Vagina (tissue), 2 donors: Measurements from ENCODE around the gene USP49. TPM values are rescaled to one million over a fixed set of nuclear protein-coding genes. Genes with fewer than 3 reads are reported as not detected.

Source experiments
- DNase-seq, 2 donors: peaks; one replicate each; pipeline ENCODE4 v3.0.0-alpha.2; 2017; ENCODE audit errors: extremely low spot score in 2 of 2
- H3K27ac ChIP-seq: fragments of 200-600 bp; sonication (generic); one replicate; pipeline ENCODE4 v1.5.1; 2019
- H3K27me3 ChIP-seq: fragments of 200-600 bp; sonication (generic); one replicate; pipeline ENCODE4 v1.5.1; 2019
- H3K36me3 ChIP-seq, 2 donors: fragments of 200-600 bp; sonication (generic); one replicate each; pipeline ENCODE4 v1.5.1; 2017 to 2019
- H3K4me1 ChIP-seq: fragments of 200-600 bp; sonication (generic); one replicate; pipeline ENCODE4 v1.5.1; 2019
- H3K4me3 ChIP-seq, 2 donors: fragments of 200-600 bp; sonication (generic); 1 replicate in 1 of 2; 2 replicates in 1 of 2; pipeline ENCODE4 v1.5.1; 2016 to 2019
- H3K9me3 ChIP-seq: fragments of 200-600 bp; sonication (generic); one replicate; pipeline ENCODE4 v1.5.1; 2019
- CTCF ChIP-seq, 3 experiments: fragments of 450-650 bp in 2 of 3; fragments of 200-600 bp in 1 of 3; sonication (generic) in 1 of 3; IDR thresholded peaks; one replicate each; pipeline ENCODE4 v1.5.1; 2017 to 2019; ENCODE audit warnings: antibody characterized with exemption in 3 of 3, mild to moderate bottlenecking in 2 of 3, moderate library complexity in 2 of 3
- POLR2A ChIP-seq, 2 donors: fragments of 450-650 bp; IDR thresholded peaks; one replicate each; pipeline ENCODE4 v1.6.1; 2017; ENCODE audit warnings: antibody characterized with exemption in 2 of 2, mild to moderate bottlenecking in 2 of 2, moderate library complexity in 2 of 2
- POLR2AphosphoS5 ChIP-seq, 2 donors: sonication (generic); formaldehyde crosslinking; IDR thresholded peaks; one replicate each; pipeline ENCODE4 v1.9.0; 2017; ENCODE audit warnings: antibody characterized with exemption in 2 of 2, mild to moderate bottlenecking in 2 of 2, low read depth in 1 of 2; ENCODE audit not compliant: insufficient read depth in 1 of 2
- intact Hi-C: fragments of 100-400 bp; cut with DNase I; formaldehyde crosslinking; loops from one replicate; pipeline ENCODE4 v1.15.1; 2023
- total RNA-seq: library from RNA; depleted of rRNA; stranded (reverse); fragments of >200 nt; gene quantifications from one replicate; pipeline ENCODE4 v1.2.3, GENCODE V29; 2016

The USP49 gene
- total RNA-seq, 1 donor from 2014 or later = 9.1 TPM

GRCh38 chr6:41935193-41935574, 40.0 kb upstream of the USP49 start:
- TF ChIP-seq POLR2A (IDR thresholded peaks at IDR 0.05) (no peak), POLR2AphosphoS5 (IDR thresholded peaks at IDR 0.05; ENCODE audit: insufficient read depth in 1 of 2, low read depth in 1 of 2) (no peak), CTCF (IDR thresholded peaks at IDR 0.05) (no peak)
- Histone ChIP-seq H3K9me3 (no peaks in the 10 kb centered on the region), H3K27me3 (no peaks in the 10 kb centered on the region), H3K27ac (no peak overlapping the region), H3K4me3 (no peak overlapping the region), H3K36me3 (peaks cover 0 to 54% of the 10 kb centered on the region in 2 donors), H3K4me1 (peaks cover 44% of the 10 kb centered on the region)
- intact Hi-C loops = loop anchor here (5.0 kb wide), 1 partner anchor 107 kb away; no protein-coding TSS in a partner anchor
- DNase-seq = no peak

DNA sequence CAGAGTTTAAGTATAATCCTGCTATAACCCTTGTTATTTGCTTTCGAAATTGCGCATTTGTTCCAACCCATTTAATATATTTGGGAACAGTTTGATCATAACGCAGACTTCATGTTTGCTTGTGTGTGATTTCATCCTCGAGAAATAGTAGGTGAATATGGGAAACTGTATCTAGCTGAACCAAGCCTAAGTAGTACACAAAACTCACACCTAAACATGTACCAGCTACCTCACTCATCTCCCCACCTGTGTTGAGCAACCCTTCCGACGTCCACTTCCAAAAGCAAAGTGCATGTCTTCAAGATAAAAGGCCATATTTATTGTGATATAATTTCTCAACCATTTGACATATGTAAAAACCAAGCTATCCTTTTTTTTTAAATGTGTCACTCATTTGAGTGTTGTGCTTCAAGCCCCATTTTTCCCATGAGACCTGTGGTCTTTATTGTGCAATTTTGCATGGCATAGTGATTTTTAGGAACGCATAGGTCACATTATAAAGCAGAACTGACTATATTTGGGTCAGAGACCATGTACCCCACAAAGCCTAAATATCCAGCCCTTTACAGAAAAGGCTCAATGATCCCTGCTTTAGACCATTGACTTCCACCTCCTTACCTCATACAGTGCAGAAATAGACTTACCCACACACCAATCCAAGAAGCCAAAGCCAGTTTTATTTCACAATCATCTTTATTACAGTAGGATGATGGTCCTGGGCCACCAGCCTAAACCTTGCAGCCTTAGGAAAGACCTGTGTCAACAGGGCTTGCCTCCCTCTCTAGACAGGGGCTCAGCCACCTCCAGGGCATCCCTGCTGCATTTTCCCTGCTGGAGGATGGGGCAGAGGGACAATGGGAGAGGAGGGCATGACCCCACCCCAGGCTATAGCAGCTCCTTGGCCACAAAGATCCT, 39.4 kb upstream of the USP49 start:
- H3K27ac ChIP-seq = no peak overlapping the region
- peaks cover 38% of the 10 kb centered on the region for H3K4me1 ChIP-seq
- intact Hi-C loops = loop anchor here (5.0 kb wide), 1 partner anchor 108 kb away; no protein-coding TSS in a partner anchor
- peaks cover 0 to 60% of the 10 kb centered on the region in 2 donors for H3K36me3 ChIP-seq
- TF ChIP-seq POLR2AphosphoS5 (IDR thresholded peaks at IDR 0.05; ENCODE audit: insufficient read depth in 1 of 2, low read depth in 1 of 2) (no peak), CTCF (IDR thresholded peaks at IDR 0.05) (no peak), POLR2A (IDR thresholded peaks at IDR 0.05) (no peak)
- no peak for DNase-seq
- H3K4me3 ChIP-seq = no peak overlapping the region
- no peaks in the 10 kb centered on the region for H3K9me3 ChIP-seq
- H3K27me3 ChIP-seq = no peaks in the 10 kb centered on the region

- no peak overlapping the region for H3K27ac ChIP-seq
- H3K4me1 ChIP-seq = peaks cover 16% of the 10 kb centered on the region
- TF ChIP-seq POLR2AphosphoS5 (IDR thresholded peaks at IDR 0.05; ENCODE audit: insufficient read depth in 1 of 2, low read depth in 1 of 2) = no peak
- no peak for TF ChIP-seq CTCF (IDR thresholded peaks at IDR 0.05)
- no peak for TF ChIP-seq POLR2A (IDR thresholded peaks at IDR 0.05)
- no peaks in the 10 kb centered on the region for H3K9me3 ChIP-seq
- intact Hi-C loops = no loop called here
- H3K36me3 ChIP-seq = peaks cover 0 to 81% of the 10 kb centered on the region in 2 donors
- no peaks in the 10 kb centered on the region for H3K27me3 ChIP-seq
- H3K4me3 ChIP-seq = no peak overlapping the region
- no peak for DNase-seq
These were observed 37.2 kb upstream of the USP49 start for GRCh38 chr6:41932378-41932777.

- peaks cover 12% of the 10 kb centered on the region for H3K4me1 ChIP-seq
- DNase-seq = no peak
- H3K27ac ChIP-seq = no peak overlapping the region
- no peaks in the 10 kb centered on the region for H3K9me3 ChIP-seq
- intact Hi-C loops = no loop called here
- peaks cover 0 to 80% of the 10 kb centered on the region in 2 donors for H3K36me3 ChIP-seq
- H3K27me3 ChIP-seq = no peaks in the 10 kb centered on the region
- H3K4me3 ChIP-seq = no peak overlapping the region
- no peak for TF ChIP-seq CTCF (IDR thresholded peaks at IDR 0.05)
- TF ChIP-seq POLR2A (IDR thresholded peaks at IDR 0.05) = no peak
- no peak for TF ChIP-seq POLR2AphosphoS5 (IDR thresholded peaks at IDR 0.05; ENCODE audit: insufficient read depth in 1 of 2, low read depth in 1 of 2)
These were observed 36.6 kb upstream of the USP49 start for GRCh38 chr6:41931792-41932191.

GRCh38 chr6:41929924-41930323, 34.7 kb upstream of the USP49 start:
- TF ChIP-seq POLR2A (IDR thresholded peaks at IDR 0.05) (no peak), POLR2AphosphoS5 (IDR thresholded peaks at IDR 0.05; ENCODE audit: insufficient read depth in 1 of 2, low read depth in 1 of 2) (no peak), CTCF (IDR thresholded peaks at IDR 0.05) (no peak)
- intact Hi-C loops = no loop called here
- peaks cover 0 to 68% of the 10 kb centered on the region in 2 donors for H3K36me3 ChIP-seq

More at GRCh38 chr6:41929924-41930323, 34.7 kb upstream of the USP49 start:
- H3K27ac ChIP-seq = no peak overlapping the region
- H3K4me3 ChIP-seq = no peak overlapping the region
- no peaks in the 10 kb centered on the region for H3K27me3 ChIP-seq
- DNase-seq = no peak
- peaks cover 5% of the 10 kb centered on the region for H3K4me1 ChIP-seq
- no peaks in the 10 kb centered on the region for H3K9me3 ChIP-seq
